ENCODE data around the gene FAM114A1.

The FAM114A1 gene

GRCh38 chr4:38946919-38947318 lies 79.3 kb downstream of the FAM114A1 start:
- no peak for TF ChIP-seq CTCF (IDR thresholded peaks at IDR 0.05; ENCODE audit: borderline replicate concordance, control extremely low read depth, extremely low read depth, insufficient read depth, missing control alignments)
- DNase-seq (ENCODE audit: low spot score) = no peak
- in situ Hi-C loops (cut with MboI; ENCODE audit: low sequenced_read_pairs, unreplicated experiment) = no loop called here

- no peak for TF ChIP-seq CTCF (IDR thresholded peaks at IDR 0.05; ENCODE audit: borderline replicate concordance, control extremely low read depth, extremely low read depth, insufficient read depth, missing control alignments)
- in situ Hi-C loops (cut with MboI; ENCODE audit: low sequenced_read_pairs, unreplicated experiment) = no loop called here
- no peak for DNase-seq (ENCODE audit: low spot score)
These were observed 80.9 kb downstream of the FAM114A1 start for GRCh38 chr4:38948551-38948950.

- in situ Hi-C loops (cut with MboI; ENCODE audit: low sequenced_read_pairs, unreplicated experiment) = no loop called here
- no peak for DNase-seq (ENCODE audit: low spot score)
- TF ChIP-seq CTCF (IDR thresholded peaks at IDR 0.05; ENCODE audit: borderline replicate concordance, control extremely low read depth, extremely low read depth, insufficient read depth, missing control alignments) = no peak
These were observed 81.9 kb downstream of the FAM114A1 start for GRCh38 chr4:38949411-38950051.

- in situ Hi-C loops (cut with MboI; ENCODE audit: low sequenced_read_pairs, unreplicated experiment) = no loop called here
- no peak for TF ChIP-seq CTCF (IDR thresholded peaks at IDR 0.05; ENCODE audit: borderline replicate concordance, control extremely low read depth, extremely low read depth, insufficient read depth, missing control alignments)
- no peak for DNase-seq (ENCODE audit: low spot score)
These were observed 82.6 kb downstream of the FAM114A1 start for GRCh38 chr4:38950159-38950558.

- no peak for TF ChIP-seq CTCF (IDR thresholded peaks at IDR 0.05; ENCODE audit: borderline replicate concordance, control extremely low read depth, extremely low read depth, insufficient read depth, missing control alignments)
- DNase-seq (ENCODE audit: low spot score) = no peak
- in situ Hi-C loops (cut with MboI; ENCODE audit: low sequenced_read_pairs, unreplicated experiment) = no loop called here
These were observed 83.1 kb downstream of the FAM114A1 start for GRCh38 chr4:38950734-38951133.

GRCh38 chr4:38951598-38951997 lies 84.0 kb downstream of the FAM114A1 start:
- TF ChIP-seq CTCF (IDR thresholded peaks at IDR 0.05; ENCODE audit: borderline replicate concordance, control extremely low read depth, extremely low read depth, insufficient read depth, missing control alignments) = no peak
- no peak for DNase-seq (ENCODE audit: low spot score)
- in situ Hi-C loops (cut with MboI; ENCODE audit: low sequenced_read_pairs, unreplicated experiment) = no loop called here
